Sigmoid colon (tissue), 4 donors: Measurements from ENCODE around the gene MICAL1.

ENCODE experiments used
- EP300 ChIP-seq, 4 donors: sonication (generic); formaldehyde crosslinking; IDR thresholded peaks; one replicate each; pipeline ENCODE4 v1.6.1; 2017; ENCODE audit warnings: antibody characterized with exemption in 4 of 4
- POLR2A ChIP-seq, 2 donors: fragments of 450-650 bp; IDR thresholded peaks; one replicate each; pipeline ENCODE4 v1.6.1; 2016; ENCODE audit warnings: antibody characterized with exemption in 2 of 2, mild to moderate bottlenecking in 2 of 2, moderate library complexity in 2 of 2
- POLR2AphosphoS5 ChIP-seq, 4 donors: sonication (generic); formaldehyde crosslinking; IDR thresholded peaks; one replicate each; pipeline ENCODE4 v1.6.1; 2017; ENCODE audit warnings: antibody characterized with exemption in 4 of 4
- TF ChIP-seq, protein P1 (sequence below), 4 experiments: fragments of 450-650 bp in 3 of 4; fragments of 200-600 bp in 1 of 4; IDR thresholded peaks; one replicate each; pipeline ENCODE4 v1.5.1; 2016 to 2019; ENCODE audit warnings: antibody characterized with exemption in 4 of 4, mild to moderate bottlenecking in 3 of 4, moderate library complexity in 2 of 4

DNA sequence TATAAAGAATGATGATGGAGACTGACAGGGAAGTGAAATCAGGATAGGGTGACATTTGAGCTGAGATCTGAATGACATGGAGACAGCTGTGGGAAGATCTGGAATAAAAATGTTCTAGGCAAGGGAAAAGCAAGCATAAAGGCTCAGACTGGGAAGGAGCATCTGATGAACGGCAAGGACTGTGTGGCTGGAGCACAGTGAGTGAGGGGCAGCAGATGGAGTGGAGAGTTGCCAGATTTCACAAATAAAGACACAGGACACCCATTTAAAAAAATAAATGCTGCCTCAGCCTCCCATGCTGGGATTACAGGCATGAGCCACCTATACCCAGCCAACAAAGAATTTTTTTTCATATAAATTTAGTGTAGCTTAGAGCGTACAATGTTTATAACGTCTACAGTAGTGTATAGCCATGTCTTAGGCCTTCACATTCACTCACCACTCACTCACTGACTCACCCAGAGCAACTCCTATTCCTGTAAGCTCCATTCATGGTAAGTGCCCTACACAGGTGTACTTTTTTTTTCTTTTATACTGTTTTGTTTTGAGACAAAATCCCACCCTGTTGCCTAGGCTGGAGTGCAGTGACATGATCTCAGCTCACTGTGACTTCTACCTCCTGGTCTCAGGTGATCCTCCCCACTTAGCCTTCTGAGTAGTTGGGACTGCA is 29.8 kb upstream of the MICAL1 start:
- TF ChIP-seq EP300 (IDR thresholded peaks at IDR 0.05) (no peak), POLR2AphosphoS5 (IDR thresholded peaks at IDR 0.05) (no peak), POLR2A (IDR thresholded peaks at IDR 0.05) (no peak)
- TF ChIP-seq, protein P1, sequence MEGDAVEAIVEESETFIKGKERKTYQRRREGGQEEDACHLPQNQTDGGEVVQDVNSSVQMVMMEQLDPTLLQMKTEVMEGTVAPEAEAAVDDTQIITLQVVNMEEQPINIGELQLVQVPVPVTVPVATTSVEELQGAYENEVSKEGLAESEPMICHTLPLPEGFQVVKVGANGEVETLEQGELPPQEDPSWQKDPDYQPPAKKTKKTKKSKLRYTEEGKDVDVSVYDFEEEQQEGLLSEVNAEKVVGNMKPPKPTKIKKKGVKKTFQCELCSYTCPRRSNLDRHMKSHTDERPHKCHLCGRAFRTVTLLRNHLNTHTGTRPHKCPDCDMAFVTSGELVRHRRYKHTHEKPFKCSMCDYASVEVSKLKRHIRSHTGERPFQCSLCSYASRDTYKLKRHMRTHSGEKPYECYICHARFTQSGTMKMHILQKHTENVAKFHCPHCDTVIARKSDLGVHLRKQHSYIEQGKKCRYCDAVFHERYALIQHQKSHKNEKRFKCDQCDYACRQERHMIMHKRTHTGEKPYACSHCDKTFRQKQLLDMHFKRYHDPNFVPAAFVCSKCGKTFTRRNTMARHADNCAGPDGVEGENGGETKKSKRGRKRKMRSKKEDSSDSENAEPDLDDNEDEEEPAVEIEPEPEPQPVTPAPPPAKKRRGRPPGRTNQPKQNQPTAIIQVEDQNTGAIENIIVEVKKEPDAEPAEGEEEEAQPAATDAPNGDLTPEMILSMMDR (IDR thresholded peaks at IDR 0.05): no peak
